Astrocyte of the cerebellum (primary cell): ENCODE data around the gene CTNND2.

Source experiments
- DNase-seq: peaks from one replicate; pipeline ENCODE4 v3.0.0-alpha.2; 2011; ENCODE audit warnings: low read depth
- H3K4me3 ChIP-seq: 2 replicates; pipeline ENCODE4 v1.5.1; 2011; ENCODE audit warnings: mild to moderate bottlenecking, low read depth, low read length, moderate library complexity
- CTCF ChIP-seq: IDR thresholded peaks from 2 replicates; pipeline ENCODE4 v1.5.1; 2012; ENCODE audit warnings: low read length, low read depth, moderate library complexity, mild to moderate bottlenecking; ENCODE audit errors: missing control alignments
- in situ Hi-C: cut with HindIII; loops from 2 replicates; pipeline ENCODE4 v1.10.0; 2017; ENCODE audit warnings: low sequenced_read_pairs

The CTNND2 gene

GRCh38 chr5:11181940-11182339 is 722.3 kb downstream of the CTNND2 start:
- no peak overlapping the region for H3K4me3 ChIP-seq
- DNase-seq: no peak
- in situ Hi-C loops: loop anchor here (25.0 kb wide), 1 partner anchor 320 kb away; no protein-coding TSS in a partner anchor
- TF ChIP-seq CTCF: no peak

DNA sequence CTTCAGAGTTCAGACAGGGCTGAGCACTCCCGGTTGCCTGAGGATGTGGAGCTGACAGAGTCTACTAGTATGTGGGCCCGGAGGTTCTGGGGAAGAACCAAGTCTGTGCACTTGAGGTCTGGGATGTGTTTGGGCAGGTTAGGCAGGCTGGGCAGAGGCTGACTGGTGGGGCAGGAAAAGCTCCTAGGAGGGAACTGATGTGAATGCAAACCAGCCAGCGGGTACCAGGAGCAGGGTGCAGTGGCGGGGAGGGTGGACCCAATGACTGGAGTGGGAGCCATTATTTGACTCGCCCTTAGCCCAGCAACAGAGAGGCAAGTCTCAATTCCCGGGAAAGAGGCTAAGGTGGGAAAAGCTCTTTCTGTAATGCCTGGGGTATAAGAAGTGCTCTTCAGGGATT is 723.4 kb downstream of the CTNND2 start:
- in situ Hi-C loops: loop anchor here (25.0 kb wide), 1 partner anchor 319 kb away; no protein-coding TSS in a partner anchor
- no peak overlapping the region for H3K4me3 ChIP-seq
- no peak for TF ChIP-seq CTCF
- no peak for DNase-seq

DNA sequence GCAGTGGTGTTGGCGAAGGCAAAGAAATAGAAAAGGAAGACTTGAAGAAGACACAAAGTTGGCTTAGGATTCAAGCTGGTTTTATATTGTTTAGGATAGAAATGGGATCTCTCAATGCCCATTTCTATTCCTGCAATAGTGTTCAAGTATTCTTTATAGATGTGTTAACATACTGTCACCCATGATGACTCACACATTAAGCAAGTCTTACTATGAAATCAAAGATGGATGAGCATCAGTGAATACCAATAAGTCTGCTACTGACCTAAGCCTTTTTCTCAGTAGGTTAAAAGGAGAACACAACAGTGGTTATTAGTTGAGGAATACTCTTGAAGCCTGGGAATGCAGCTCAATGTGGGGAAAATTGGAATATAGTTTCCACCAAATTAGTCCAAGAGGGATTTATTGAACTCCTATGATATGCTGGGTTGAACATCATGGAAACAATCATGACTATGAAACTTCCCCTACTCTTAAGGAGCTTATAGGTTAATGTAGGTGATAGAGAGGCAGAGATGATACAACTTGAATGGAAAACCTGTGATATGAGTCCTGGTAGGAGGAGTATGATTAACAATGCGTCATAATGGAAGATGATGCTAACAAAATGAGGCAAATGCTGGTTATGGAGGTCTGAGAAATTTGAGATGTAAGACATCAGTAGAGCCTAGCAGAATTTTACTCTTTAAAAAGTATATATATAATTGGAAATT is 726.1 kb downstream of the CTNND2 start:
- in situ Hi-C loops: loop anchor here (25.0 kb wide), 1 partner anchor 316 kb away; no protein-coding TSS in a partner anchor
- no peak overlapping the region for H3K4me3 ChIP-seq
- no peak for DNase-seq
- no peak for TF ChIP-seq CTCF

GRCh38 chr5:11174591-11174990 is 729.7 kb downstream of the CTNND2 start:
- H3K4me3 ChIP-seq: no peak overlapping the region
- DNase-seq: no peak
- in situ Hi-C loops: no loop called here
- TF ChIP-seq CTCF: no peak

DNA sequence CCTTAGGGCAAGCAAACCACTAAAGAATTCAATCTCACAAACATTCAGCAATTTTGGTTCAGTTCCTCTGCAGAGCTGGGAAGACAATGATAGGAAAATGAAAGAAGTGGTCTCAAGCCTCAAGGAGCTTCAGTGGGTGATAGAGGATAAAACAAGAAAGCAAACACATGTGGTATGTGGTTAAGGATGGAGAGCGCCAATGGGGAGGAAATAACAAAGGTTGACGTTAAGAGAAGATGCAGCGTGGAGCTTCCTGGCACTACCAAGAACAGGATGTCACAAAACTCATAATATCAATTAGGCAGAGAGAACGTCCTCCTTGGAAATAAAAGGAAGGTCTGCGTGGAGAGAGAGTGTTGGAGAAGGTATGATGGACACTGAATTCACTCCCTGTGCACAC is 731.8 kb downstream of the CTNND2 start:
- TF ChIP-seq CTCF: no peak
- DNase-seq: no peak
- no peak overlapping the region for H3K4me3 ChIP-seq
- in situ Hi-C loops: no loop called here

GRCh38 chr5:11171236-11171635 is 733.0 kb downstream of the CTNND2 start:
- no peak overlapping the region for H3K4me3 ChIP-seq
- in situ Hi-C loops: no loop called here
- no peak for TF ChIP-seq CTCF
- DNase-seq: no peak
